GM15510 (cell line): ENCODE measurements around the gene VSIG4.

ENCODE experiments used
- POLR2A ChIP-seq: IDR thresholded peaks from 3 replicates; pipeline ENCODE4 v1.6.1; 2011; ENCODE audit warnings: borderline replicate concordance; ENCODE audit not compliant: insufficient read length; ENCODE audit errors: extremely low read depth

VSIG4 gene, protein sequence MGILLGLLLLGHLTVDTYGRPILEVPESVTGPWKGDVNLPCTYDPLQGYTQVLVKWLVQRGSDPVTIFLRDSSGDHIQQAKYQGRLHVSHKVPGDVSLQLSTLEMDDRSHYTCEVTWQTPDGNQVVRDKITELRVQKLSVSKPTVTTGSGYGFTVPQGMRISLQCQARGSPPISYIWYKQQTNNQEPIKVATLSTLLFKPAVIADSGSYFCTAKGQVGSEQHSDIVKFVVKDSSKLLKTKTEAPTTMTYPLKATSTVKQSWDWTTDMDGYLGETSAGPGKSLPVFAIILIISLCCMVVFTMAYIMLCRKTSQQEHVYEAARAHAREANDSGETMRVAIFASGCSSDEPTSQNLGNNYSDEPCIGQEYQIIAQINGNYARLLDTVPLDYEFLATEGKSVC

DNA sequence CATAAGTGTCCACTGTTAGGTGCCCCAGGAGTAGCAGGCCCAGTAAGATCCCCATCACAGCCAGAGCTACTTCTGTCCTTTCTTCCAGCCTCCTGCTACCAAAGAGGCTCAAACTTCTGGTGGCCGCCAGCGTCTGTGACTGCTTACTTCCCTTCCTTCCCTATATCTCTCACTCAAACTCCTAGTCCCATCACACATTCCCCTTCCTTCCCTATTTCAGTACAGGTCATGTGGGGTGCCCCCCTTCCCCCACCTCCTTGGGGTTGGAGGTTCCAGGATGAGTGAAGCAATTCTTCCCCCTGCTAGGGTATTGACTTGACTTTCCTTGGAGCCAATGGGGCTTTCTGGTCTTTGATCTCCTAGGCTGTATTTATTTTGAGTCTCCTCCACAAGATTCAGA, at the start of gene VSIG4:
Gene VSIG4, minus strand, starts transcription at position 137 of the 400 bp plus-strand sequence. Its CDS starts 82 bp downstream, at position 55.
- TF ChIP-seq POLR2A, result no peak

DNA sequence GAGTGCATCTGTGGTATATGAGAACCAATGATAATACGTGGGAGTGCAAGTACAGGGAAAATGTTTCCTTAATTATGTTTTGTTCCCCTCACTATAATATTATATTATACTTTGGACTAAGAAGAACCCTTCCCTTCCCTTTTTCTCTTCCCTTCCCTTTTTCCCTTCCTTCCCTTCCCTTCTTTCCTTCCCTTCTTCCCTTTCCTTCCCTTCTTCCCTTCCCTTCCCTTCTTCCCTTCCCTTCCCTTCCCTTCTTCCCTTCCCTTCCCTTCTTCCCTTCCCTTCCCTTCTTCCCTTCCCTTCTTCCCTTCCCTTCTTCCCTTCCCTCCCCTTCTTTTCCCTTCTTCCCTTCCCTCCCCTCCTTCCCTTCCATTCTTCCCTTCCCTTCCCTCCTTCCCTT, 36.9 kb upstream of the VSIG4 start:
- TF ChIP-seq POLR2A, result no peak

DNA sequence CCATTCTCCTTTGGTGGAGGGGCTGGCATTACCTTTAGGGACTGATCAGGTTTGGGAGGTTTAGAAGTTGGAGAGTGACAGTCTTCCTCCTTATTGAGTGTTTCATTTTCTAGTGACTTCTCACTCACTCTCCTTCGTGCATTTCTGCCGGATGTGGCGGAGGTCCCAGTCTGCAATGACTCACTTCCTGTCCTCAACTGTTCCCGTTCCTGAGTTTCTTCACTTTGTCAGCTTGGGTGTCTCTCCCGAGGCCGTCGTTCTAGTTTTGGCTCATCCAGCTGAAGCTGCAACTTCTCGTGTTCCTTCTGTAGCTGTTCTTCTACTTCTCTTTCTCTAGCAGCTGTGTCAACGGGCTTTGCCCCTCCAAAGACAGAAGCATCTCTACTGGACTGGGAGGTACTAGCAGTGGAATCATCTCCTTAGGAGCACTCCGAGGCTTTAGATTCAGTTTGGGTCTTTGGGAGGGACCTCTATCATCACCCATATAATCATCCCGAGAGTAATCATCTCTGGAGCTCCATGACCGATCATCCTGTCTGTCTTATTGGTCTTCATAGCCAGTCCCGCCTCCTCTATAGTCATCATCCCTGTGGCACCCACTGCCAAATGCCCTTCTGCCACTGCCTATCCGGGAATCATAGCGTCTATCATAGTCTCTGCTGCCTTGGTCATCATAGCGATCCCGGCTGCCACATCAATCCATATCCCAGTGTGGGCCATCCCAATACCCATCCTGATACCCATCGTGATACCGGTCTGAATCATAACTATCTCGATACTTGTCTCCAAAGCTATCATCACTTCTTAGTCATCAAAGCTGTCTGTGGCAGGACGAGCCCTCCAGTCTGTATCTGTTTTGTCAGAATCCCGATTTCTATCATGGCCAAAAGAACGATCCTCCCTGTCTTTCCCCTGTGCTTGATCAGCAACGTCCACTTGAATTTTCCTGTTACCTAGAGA, 35.3 kb upstream of the VSIG4 start:
- no peak for TF ChIP-seq POLR2A

DNA sequence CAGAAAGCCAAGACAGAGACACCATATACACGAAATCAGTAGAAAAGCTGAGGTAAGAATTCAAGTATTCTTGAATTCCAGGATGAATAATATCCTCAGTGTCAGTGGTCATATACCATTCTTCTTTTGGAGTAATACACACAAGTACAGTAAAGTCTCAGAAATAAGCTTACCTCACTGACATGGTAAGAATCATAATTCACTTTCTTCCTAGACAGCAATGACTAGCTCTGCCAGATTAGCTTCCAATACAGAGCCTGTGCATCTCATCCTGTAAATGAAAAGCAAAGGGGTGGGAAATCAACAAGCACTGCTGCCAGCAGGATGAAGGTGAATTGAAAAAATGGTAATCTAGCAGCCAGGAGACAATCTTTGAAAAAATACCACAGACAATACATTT, 31.2 kb upstream of the VSIG4 start:
- TF ChIP-seq POLR2A, result no peak

DNA sequence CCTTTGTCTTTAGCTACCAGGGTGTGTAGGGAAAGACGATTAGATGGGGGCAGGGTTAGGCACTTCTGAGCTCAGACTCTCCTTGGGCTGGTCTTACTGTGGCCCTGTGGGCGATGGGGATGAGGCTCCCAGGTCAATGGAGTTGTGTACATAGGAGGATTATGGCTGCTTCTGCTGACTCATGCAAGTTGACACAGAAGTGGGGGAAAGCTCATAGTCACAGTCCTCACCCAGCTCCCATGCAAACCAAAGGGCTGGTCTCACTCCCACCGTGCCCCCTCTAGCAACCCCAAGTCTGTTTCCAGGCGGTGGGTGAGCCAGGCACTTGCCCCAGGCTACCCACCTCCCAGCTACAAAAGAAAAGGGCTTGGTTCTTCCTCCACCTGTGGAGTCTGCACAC, 24.4 kb upstream of the VSIG4 start:
- no peak for TF ChIP-seq POLR2A

DNA sequence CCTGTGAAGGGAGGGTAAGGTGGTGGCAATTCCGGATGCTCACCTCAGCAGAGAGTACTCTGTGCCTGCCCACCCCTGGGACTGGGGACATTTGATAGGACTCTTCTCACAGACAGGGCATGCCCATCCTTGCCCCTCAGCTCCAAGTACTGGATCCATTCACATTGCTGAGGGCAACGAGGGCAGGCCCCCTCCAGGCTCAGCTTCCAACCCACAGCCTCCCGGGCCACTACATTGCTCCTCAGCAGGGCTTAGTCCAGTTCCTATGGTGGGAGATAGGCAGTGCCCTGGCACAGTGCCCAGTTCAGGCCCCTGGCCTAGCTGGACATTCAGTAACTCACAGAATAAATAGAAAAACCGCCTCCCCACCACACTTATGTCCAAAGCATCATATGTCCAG, 15.1 kb upstream of the VSIG4 start:
- TF ChIP-seq POLR2A, result no peak

DNA sequence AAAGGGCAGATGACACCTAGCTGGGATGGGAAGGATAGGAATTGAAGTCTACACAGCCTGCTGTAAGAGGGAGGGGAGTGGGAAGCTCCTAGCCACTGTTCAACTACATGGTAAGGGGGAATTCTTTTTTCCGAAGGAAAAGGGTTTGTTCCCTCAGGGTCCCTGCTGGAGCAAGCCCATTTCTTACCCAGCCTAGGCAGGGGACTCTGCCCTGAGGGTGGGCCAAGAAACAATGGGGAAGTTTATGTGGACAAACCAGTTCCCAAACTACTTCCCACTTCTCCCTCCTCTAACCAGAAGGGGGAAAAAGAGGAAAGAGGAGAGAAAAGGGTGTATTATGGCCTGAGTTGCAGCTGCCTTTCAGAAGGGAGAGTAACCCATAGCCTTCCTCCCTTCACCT, 13.5 kb upstream of the VSIG4 start:
- TF ChIP-seq POLR2A, result no peak

DNA sequence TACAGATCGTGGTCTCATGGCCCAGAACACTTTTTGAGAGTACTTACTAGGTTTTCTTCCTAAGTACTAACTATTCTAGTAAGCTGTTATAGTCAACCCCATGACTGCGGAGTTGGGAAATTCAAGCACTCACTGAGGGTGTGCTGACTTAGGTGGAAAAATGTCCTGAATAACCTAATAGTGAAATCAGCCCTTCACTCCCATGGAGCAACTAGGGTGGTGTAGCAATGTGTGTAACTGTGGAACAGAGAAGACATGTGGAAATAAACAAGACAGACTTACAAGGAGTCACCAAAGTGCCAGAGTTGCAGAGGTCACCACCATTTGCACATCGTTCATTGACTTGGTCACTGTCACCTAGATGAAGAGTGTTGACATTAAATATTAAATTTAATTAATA, 12.1 kb upstream of the VSIG4 start:
- TF ChIP-seq POLR2A, result no peak

DNA sequence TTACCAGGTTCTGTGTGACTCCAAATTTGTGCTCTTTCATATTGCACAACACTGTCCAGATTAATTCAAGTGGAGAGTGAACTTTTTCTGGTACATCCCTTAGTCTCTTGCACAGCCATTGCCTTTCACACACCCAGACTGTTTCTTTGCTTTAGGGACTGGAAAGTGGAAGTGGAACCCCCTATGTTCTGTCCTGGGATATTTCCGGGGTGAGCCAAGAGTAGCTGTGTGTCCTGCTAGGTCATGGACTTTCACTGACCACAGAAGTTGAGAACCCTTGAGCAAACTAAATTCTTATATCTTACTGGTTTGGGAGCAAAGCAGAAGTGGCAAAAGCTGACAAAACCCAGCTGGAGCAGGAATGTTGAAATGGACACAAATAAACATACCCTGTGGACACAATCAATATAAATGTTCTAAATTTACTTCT, 10.3 kb upstream of the VSIG4 start:
- no peak for TF ChIP-seq POLR2A

DNA sequence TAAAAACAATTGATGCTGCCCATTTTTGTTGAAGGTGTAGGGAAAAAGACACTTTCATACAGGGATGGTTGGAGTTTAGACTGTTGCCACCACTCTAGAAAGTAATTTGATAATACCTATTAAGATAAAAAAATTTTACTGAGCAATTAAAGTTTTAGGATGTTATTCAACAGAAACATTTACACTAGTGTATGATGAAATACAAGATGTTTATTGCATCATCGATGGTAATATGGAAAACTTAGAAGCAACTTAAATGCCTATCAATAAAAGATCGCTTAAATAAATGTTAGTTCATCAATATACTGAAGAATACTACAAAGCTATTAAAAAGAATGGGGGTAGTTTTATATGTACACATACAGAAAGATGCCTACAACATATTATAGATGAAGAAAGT, 9.2 kb upstream of the VSIG4 start:
- TF ChIP-seq POLR2A, result no peak

DNA sequence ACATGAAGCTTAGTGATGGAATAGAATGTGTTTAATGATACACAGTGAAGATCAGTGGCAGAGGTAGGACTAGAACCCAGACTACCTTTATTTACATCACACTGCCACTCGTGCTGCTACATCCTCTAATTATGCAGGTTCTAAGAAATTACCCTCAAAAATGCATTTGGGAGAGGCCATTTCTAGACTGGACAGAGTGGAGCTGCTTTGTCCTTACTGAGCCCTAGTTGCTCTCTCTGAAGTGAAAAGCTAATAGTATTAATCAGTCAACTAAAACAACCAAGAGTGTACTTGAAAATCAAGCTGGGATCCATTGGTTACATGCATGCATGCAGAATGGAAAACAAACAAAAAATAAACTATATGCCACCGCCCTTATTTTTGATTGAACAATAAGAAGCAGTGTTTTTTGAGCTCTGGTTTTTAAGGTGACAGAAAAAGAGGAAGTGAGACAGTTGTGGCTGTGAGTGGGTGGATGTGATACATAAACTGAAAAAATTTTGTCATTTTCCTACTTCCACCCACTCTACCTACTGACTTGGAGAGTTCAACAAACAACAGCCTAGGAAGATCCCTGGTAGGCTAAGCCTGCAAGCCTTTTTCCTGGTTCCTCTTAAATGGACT, 6.8 kb upstream of the VSIG4 start:
- no peak for TF ChIP-seq POLR2A

DNA sequence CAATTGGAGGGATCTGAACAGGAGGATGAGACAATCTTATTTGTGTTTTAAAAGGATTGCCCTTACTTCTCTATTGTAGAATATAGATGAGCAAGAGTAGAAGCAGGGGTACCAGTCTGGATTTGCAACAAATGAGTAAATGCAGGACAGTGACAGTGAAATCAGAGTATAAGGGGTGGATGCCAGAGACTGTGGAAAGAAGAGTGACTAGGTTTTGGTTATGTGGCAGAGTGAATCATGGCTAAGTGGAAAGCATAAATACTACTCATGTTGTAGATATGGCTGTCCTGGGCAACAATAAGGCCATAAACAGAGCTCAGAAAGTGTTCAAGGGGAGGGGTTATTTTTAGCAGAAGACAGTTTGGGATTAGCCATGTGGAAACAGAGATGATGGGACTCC, 6.0 kb upstream of the VSIG4 start:
- TF ChIP-seq POLR2A, result no peak

DNA sequence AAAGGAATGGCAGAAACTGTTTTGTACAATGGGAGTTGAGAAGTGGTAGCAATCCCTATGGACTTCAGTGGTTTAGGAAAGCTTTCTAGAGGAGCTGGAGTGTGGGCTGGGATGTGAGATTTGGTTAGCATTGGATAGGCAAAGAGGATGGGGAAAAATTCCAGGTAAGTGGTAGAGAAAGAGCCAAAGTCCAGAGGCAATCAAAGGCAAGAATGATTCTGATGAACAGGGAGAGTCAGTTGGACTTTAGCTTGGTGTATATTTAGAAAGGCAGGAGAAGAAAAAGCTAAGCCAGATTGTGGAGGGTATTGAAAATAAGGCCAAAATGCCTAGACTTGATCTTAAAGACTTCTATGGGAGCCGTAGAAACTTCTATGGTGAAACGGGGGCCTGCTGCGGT, 3.7 kb upstream of the VSIG4 start:
- TF ChIP-seq POLR2A, result no peak

DNA sequence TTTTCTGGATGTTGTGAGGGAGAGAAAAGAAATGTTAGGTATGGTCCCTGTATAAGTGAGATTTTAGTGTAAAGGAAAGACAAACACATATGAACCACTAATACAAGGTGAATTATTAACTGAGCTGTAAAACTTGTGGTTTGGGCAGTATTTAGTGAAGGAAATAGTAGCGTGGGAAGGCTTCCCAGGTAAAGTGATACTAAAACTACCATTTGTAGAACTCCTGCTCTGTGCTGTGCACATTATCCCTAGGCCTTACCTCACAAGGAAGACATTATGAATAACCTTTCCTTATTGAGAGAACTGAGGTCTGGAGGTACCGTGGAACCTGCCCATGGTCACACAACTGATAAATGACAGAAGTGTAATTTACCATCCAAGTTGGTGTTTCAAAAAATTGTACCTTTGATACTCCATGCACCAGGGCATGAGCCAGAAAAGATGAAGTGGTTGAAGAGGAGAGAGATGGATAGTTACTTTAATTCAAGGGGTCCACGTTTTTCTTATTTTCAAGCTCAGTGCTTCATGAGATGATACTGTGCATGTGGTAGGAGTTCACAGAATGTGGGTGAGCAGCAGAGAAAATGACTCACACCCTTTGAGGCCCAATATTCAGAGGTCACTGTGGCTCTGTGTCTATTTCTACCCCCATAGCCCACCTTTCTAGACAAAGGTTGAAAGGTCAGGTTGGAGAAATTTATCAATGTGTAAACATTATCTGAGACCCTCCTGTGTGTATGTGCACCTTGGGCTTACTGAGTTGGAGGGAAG, 2.6 kb upstream of the VSIG4 start:
- no peak for TF ChIP-seq POLR2A
